T-helper 2 cell treated with Interferon-gamma antibody and Interleukin-4, amounts not matched to agents 100 ng/mL and 5 ng/mL, for 36 hours (primary cell): Measurements from ENCODE around the gene CHD1. TPM values are rescaled to one million over a fixed set of nuclear protein-coding genes. Genes with fewer than 3 reads are reported as not detected.

Experiments
- intact Hi-C: fragments of 100-400 bp; cut with micrococcal nuclease; formaldehyde crosslinking; loops from one replicate; pipeline ENCODE4 v1.15.1; 2023
- total RNA-seq: library from RNA; stranded (reverse); gene quantifications from 2 replicates; pipeline ENCODE4 v1.2.3, GENCODE V29; 2022

CHD1 gene
- total RNA-seq, 1 donor from 2014 or later = 55.0 TPM

- intact Hi-C loops = no loop called here
Measured at GRCh38 chr5:98825582-98826375, 103.0 kb downstream of the CHD1 start.

DNA sequence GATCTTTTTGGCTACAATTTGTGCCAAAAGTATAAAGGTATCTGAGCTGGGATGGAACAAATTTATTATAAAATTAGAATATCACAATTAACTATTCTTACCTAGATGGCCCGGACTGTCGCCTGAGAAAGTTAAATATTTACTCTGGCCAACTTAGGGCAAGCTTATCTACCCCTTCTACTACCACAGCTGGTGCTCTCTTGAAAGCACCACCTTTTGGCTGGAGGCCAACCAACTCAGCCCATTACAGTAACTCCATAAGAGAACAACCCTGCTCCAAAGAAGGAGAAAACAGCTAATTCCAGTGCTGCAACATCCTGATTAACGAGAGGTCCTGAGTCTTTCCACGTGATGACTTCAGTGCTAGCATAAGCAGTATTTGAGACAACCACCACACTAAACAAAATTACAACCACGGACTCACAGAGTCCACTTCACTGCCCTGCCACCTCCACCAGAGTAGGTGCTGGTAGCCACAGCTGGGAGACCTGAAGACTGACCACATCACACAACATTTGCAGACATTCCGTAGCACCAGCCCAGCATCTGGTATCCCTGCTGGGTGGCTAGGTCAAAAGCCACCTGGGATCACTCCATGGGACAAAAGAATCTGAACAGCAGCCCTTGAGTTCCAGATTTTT lies 112.1 kb downstream of the CHD1 start:
- intact Hi-C loops = no loop called here

DNA sequence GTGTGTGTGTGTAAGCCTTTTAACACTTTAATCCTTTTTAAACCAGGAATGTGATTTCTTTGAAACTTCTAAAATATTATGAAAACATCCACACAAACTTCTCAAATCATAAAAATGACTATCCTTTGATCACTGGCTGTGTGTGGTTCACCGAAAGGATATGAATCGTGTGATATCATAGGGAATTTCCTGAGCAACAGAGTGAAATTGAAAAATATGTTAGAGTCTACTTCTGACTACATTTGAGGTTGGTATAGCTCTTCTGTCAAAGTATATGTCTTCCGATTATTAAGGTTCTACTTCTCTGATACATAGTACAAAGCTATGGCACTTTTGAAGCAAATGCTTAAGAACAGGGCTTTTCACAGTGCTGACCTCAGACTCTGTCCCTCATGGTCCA lies 115.1 kb downstream of the CHD1 start:
- intact Hi-C loops = no loop called here

- intact Hi-C loops = no loop called here
Measured at GRCh38 chr5:98810206-98810605, 118.6 kb downstream of the CHD1 start.

- intact Hi-C loops = no loop called here
Measured at GRCh38 chr5:98807806-98808205, 121.0 kb downstream of the CHD1 start.

- intact Hi-C loops = no loop called here
Measured at GRCh38 chr5:98805070-98805469, 123.7 kb downstream of the CHD1 start.

DNA sequence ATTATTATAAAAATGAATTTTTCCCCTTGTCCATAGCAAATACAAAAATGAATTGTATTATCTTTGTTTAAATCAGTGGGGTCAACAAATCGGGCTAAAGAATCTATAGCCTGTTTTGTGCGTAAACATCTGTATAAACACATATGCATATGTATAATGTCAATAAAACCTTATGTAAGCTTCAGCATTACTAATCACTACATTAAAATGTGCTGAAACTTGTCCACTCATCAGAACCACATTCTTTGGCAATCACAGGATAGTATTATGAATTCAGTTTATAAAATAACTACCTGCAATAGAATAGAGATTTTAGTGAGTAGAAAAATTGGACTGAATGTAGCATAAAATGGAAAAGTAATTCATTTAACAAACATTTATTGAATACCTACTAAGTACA lies 124.7 kb downstream of the CHD1 start:
- intact Hi-C loops = no loop called here

Other genes with a start within 250 kb of the CHD1 start
- 0.14 and 0.48 TPM in 2 replicates for gene RGMB, start 155.3 kb downstream of the CHD1 start, total RNA-seq